ENCODE measurements around the gene GJC1.

GJC1 gene

DNA sequence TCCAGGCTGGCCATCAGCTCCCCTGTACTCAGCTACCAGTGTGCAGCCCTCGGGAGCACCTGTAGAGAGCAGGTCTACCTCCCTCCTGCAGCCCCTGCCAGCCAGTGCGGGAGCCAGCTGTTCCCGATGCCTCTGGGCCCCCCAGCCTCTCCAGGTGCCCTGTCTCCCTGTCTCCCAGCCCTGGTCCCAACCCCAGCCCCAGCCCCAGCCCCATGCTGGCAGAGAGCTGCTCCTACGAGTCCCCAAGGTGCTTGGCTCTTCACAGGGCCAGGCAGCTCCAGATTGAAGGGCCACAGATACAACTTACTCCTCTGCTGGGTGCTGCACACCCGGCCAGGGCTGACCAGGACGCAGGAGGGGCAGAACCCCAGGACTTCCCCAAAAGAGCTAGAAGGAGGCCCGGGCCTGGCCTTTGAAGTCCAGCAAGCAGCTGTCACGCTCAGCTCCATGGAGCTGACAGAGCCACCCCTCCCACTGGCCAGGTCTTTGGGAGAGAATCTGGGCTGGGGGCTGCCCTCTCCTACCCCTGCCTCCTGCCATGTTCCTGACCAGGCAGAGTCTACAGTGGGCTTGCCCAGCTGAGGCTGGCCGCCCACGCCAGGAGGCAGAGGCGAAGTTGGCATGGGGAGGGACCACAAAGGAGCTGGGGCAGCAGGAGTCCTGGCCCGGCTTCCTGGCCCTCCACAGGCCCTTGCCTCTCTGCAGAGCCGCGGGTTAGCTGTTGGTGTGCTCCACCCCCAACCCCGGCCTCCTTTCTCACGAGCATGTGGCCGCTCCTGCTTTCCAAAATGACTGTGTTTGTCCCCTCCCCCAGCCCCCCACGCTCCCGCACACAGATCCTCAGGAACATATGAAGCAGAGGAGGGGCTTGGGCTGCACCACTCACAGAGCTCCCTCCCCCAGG is 80.8 kb downstream of the GJC1 start:
- no peak for FAIRE-seq

More for the DNA sequence above, 80.8 kb downstream of the GJC1 start:
- no peak for DNase-seq (ENCODE audit: insufficient read length, low spot score)
- no peak for TF ChIP-seq POLR2A (IDR thresholded peaks at IDR 0.05; ENCODE audit: low read depth, low read length)

All from H54 (cell line).